Right lobe of liver (tissue), 4 donors: Measurements from ENCODE around the gene ABCB6.

Source experiments
- CTCF ChIP-seq, 4 donors: fragments of 200-600 bp in 3 of 4; fragments of 450-650 bp in 1 of 4; IDR thresholded peaks; one replicate each; pipeline versions ENCODE4 v1.5.1 to v1.8.0; 2016 to 2022; ENCODE audit warnings: antibody characterized with exemption in 4 of 4, mild to moderate bottlenecking in 2 of 4
- POLR2A ChIP-seq: fragments of 450-650 bp; IDR thresholded peaks from one replicate; pipeline ENCODE4 v1.6.1; 2017; ENCODE audit warnings: antibody characterized with exemption, mild to moderate bottlenecking
- donor health status: DM: no; HTN: no; CAD: no.
- donor health status: DM: no; HTN: no; CAD: no.
- donor health status: DM: no; HTN: yes; CAD: no.

- TF ChIP-seq POLR2A = no peak
- no peak for TF ChIP-seq CTCF (IDR thresholded peaks at IDR 0.05)
Measured at GRCh38 chr2:219174146-219174545, 44.6 kb downstream of the ABCB6 start.
